GM18508 (cell line): ENCODE results near the gene ACSL4.
"Not testable (repeated sequence)": the region's sequence is repeated elsewhere in the genome, so short reads cannot be mapped to it uniquely, and the experiment has no call there.

Experiments
- ATAC-seq: cut with Tn5 transposase; IDR thresholded peaks from one replicate; pipeline ENCODE4 v1.9.1; 2021; ENCODE audit warnings: moderate number of reproducible peaks; ENCODE audit not compliant: insufficient read depth, unreplicated experiment

ACSL4 gene

DNA sequence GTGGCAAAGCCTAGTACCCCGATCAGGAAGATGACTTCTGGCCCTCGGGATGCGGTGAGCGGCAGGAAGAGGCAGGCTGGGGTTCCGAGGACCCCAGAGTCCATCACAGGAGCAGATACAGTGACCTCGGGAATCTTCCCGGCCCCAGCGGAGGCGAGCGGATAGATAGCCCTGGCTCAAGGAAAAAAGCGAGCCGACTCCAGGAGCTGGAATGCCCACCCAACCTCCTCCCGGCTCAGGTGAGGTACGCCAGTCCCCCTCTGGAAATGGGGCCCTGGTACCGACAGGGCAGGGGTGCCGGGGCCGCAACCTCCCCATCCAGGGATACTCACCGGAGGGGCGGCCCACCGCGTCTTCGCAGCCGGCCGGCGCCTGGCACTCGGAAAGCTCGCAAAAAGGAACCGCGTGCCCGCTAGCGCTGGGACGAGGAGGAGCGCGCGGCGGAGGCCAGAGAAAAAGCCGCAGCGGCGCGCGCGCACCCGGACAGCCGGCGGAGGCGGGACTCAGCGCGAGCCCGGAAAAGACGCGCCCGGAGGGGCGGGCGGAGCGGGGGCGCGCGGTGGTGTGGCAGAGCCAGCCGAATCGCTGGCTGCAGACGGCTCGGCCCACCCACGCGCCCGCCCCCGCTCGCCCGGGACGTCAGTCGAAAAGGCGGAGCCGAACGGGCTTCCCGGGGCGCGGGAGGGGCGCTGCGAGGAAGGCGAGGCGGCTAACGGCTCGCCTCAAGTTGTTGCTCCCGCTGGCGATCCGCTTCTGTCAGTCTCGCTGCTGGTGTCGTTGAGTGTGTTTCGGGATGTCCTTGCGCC, at the start of gene ACSL4:
ACSL4 (minus strand) TSS at position 451 of the 806 bp plus-strand sequence. CDS start 49,894 bp downstream, outside the sequence.
- peak; percentile 40 for ATAC-seq

DNA sequence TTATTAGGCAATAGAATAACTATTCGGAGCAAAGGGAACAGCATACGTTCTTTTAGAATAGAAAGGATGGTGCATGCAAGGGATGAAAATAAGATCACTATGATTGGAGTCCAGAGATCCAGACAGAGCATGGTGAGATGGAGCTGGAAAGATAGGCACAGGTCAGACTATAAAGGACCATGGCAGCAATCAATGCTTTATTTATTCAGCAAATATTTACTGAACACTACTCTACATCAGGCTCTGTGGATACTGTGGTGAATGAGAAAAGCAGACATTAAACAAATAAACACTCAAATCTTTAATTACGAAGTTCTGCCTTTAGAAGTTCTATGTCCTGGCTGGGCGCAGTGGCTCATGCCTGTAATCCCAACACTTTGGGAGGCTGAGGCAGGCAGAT, 44.7 kb upstream of the ACSL4 start:
- no peak for ATAC-seq

DNA sequence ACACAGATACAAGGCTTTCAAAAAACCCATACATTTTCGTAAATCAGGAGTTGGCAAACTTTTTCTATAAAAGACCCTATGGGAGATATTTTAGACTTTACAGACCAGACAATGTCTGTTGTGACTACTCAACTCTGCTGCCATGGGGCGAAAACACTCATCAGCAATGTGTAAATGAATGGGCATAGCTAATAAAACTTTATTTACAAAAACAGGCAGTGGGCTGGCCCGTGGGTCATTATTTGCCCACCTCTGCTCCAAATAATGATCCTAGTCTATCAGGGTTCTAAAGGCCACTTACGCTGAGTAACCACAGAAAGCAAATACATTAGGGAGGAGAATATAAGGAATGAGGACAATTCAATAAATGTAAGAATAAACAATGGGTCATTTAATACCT, 43.9 kb upstream of the ACSL4 start:
- ATAC-seq: no peak

DNA sequence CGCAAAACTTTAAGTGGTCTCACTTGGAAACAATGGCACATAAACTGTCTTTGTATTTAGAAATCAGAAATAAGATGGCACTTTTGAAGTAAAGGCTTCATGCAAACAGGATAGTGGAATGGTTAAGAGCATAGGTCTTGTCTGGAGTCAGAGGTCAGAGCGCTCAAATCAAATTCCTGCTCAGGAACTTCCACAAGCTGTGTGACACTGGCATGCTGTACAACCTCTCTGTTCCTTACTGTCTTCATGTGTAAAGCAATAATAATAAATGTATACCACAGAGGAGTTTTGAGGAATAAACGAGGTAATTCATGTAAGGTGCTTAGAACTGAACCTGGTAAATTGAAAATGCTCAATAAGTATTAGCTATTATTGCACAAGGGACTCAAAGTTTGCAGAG, 43.4 kb upstream of the ACSL4 start:
- ATAC-seq: no peak

DNA sequence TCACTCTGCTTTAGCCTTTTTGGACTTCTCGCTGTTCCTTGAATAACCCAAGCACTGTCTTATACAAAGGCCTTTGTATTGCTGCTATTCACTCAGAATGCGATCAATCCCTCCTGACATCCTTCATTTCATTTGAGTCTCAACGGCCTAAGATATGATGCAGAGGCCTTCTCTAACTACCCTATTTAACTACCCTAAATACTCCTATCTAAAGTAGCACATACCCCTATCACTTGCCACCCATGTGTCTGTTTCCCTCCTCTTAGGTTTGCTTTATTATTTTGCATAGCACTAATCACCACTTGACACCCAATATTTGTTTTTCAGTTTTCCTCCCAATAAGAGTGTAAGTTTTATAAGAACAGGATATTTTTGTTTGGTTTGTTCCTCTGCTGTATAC, 42.3 kb upstream of the ACSL4 start:
- no peak for ATAC-seq

DNA sequence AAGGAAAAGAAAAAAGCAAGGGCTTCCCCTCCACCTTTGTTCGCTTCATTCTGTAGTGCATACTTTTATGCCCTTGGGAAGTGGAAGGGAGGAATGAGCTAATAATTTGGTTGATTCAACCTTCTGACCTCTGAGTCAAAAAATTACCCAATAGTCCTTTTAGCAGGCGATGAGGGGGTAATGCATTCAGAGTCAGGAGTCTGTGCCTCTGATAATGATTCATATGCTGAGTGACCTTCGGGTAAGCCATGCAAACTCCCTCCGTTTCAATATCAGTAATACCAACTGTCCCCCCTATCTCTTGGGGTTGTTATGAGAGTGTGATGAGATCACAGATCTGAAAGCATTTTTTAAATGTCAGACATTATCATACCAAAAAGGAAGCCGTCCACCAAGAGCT, 41.6 kb upstream of the ACSL4 start:
- peak; percentile 100 for ATAC-seq

DNA sequence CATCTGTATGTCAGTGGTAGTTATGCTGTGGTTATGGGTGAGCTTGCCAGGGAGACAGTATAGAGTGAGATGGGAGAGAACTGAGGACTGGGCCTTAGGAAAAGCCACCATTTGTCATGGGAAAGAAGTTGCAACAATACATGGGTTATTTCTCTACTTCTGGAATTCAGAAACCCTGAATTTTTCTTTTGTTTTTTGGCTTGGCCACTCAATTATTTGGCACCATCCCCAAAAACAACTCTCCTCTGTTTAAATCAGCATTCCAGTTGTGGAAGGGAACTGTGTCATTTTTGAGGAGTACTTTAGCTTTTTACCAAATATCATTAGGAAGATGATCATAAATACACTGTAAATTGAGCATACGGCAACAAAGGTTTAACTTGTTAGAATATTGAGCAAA, 41.1 kb upstream of the ACSL4 start:
- ATAC-seq: no peak

DNA sequence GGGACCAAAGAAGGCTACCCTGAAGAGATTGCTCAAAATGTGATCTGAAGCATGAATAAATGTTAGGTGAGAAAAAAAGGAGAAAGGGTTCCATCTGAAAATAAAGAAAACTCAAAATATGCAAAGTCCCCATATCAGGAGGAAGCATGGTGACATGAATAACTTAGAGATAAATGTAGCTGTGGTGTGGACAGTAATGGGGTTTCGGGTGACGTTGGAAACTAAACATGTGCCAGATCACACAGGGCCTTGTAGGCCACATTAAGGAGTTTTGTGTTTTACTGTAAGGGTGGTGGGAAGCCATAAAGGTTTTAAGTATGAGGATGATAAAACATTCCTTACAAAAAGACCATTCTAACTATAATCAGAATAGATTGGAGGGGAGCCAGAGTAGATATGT, 40.3 kb upstream of the ACSL4 start:
- ATAC-seq: no peak

DNA sequence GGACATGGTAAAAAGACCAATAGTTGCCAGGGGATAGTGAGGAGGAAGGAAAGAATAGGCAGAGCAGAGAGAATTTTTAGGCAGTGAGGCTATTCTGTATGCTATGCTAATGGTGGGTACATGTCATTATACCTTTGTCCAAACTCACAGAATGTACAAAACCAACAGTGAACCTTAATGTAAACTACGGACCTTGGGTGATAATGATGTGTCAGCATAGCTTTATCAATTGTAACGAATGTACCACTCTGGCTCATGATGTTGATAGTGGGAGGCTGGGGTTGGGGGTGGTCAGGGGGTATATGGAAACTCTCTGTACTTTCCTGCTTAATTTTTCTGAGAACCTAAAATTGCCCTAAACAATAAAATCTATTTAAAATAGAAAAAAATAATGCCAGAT, 37.7 kb upstream of the ACSL4 start:
- no peak for ATAC-seq

DNA sequence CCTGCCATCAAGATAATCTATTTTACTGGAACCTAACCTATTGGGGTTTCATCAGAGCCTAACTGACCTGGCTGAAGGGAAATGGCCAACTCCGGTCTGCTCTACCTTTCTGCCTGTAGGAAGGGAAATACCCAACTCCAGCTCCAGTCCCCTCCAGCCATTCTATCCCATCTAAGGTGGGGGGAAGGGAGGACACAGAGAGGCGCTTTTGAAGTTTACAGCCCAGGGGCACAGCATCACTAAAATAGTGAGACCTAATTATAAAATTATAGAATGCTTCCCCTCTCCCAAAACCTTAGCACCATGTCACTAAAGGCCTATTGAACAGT, 27.8 kb upstream of the ACSL4 start:
- ATAC-seq: no peak

DNA sequence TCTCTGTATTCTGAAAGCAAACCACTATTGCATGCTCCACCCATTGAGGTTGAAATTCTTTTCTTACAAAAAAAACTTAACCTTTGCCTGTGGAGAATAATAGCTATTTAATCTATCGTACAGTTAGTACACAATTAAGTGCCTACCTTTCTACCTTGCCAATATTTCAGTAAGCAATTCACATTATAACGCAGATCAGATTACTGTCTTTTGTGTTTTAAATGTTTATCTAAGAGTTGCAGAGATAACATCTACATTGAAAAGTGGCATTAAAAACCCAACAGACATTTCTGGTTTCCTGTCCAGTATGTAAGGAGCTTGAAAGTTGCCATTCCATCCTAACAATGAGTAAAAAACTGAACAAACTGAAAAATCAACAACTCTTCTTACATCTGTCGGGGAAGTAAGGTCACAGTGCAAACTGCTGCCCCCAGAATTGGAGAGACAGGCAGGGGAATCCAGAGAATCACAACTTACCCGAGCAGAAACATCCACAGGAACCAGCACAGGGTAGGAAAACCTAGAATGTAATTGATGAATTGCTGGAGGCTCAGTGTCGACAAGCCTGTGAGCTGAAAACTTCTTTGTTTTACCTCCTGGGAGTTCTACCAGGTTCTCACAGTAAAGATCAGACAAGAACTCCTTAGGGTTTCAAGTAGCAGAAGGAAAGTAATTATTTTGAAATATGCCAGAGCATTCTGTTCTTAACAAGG, 27.3 kb upstream of the ACSL4 start:
- ATAC-seq: no peak

DNA sequence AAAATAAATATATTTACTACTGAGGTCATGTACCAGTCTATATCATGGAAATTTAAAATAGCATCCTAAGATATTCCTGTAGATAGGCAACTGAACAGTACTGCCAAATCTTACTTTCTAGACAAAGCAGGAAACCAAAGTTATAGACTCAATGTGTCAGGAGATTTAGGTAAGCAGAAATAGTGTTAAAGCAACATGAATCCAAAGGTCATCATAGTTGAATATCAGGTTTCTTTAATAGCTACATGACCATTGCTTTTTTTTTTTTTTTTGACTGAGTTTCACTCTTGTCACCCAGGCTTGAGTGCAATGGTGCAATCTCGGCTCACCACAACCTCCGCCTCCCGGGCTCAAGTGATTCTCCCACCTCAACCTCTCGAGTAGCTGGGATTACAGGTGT, 20.2 kb upstream of the ACSL4 start:
- no peak for ATAC-seq

DNA sequence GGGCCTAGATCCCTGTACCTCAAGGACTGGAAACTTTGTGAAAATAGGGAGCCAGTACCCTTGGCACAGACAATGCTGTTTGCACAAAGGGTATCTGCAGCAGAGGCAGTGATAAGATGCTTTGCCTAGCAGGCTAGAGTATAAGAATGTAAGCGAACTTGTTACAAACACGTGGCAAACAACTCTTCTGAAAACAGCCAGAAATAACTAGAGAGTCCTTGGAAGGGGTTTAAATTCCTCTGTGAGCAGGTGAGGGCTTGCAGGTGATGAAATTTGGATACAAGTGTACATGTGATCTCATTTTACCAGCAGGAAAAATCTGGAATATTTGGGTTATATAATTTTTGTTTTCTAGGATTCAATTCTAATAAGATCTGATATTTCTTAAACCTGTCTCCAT, 18.6 kb upstream of the ACSL4 start:
- ATAC-seq: no peak

DNA sequence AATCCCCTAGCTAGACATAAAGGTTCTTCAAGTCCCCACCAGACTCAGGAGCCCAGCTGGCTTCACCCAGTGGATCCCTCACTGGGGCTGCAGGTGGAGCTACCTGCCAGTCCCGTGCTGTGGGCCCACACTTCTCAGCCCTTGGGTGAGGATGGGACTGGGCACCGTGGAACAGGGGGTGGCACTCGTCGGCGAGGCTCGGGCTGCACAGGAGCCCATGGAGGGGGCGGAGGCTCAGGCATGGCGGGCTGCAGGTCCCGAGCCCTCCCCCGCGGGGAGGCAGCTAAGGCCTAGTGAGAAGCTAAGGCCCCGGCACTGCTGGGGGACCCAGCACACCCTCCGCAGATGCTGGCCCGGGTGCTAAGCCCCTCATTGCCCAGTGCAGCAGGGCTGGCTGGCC, 16.1 kb upstream of the ACSL4 start:
- ATAC-seq: no peak

DNA sequence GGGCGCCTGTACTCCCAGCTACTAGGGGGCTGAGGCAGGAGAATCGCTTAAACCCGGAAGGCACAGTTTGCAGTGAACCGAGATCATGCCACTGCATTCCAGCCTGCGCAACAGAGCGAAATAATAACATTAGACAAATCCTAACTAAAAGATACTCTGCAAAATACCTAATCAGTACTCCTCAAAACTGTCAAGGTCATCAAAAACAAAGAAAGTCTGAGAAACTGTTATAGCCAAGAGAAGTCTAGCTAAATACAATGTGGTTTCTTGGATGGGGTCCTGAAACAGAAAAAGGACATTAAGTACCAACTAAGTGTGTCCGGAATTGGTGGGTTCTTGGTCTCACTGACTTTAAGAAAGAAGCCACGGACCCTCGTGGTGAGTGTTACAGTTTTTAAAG, 14.6 kb upstream of the ACSL4 start:
- ATAC-seq: no peak

DNA sequence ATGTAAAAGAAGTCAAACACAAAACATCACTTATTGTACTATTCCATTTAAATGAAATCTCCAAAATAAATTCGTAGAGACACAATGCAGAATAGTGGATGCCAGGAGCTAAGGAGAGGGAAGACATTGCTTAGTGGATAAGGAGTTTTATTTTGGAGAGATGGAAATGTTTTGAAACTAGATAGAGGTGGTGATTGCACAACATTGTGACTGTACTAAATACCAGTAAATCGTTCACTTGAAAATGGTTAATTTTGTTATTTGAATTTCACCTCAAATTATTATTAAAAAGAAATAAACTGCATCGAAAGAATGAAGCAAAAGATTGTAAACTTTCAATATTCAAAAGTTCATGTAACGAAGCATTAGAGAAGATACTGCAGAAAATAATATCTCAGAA, 9.7 kb upstream of the ACSL4 start:
- ATAC-seq: no peak

DNA sequence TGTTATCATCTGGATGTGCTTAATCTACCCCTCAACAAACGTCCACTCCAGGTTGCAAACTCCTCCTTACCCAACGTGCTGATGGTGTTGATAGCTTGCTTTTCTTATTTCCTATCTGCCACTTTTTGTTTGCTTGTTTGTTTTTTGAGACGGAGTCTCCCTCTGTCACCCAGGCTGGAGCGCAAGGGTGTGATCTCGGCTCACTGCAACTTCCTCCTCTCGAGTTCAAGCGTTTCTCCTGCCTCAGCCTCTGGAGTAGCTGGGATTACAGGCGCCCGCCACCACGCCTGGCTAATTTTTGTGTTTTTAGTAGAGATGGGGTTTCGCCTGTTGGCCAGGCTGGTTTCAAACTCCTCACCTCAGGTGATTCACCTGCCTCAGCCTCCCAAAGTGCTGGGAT, 7.8 kb upstream of the ACSL4 start:
- ATAC-seq: not testable (repeated sequence)

DNA sequence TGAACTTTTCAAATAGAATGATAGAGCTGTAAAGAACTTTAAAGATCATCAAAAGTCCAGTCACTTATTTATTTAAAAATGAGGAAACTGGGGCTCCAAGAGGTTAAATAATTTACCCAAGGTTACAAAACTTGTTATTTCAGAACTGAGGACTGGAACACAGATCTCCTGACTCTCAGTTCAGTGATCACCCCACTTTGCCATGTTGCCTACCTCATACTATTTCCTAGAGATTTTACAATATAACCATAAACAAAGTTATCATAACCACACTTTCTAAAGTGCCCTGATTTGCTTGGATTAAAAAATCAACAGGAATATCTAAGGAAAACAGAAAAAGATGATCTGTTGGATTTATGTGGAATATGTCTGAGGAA, 7.4 kb upstream of the ACSL4 start:
- ATAC-seq: no peak

DNA sequence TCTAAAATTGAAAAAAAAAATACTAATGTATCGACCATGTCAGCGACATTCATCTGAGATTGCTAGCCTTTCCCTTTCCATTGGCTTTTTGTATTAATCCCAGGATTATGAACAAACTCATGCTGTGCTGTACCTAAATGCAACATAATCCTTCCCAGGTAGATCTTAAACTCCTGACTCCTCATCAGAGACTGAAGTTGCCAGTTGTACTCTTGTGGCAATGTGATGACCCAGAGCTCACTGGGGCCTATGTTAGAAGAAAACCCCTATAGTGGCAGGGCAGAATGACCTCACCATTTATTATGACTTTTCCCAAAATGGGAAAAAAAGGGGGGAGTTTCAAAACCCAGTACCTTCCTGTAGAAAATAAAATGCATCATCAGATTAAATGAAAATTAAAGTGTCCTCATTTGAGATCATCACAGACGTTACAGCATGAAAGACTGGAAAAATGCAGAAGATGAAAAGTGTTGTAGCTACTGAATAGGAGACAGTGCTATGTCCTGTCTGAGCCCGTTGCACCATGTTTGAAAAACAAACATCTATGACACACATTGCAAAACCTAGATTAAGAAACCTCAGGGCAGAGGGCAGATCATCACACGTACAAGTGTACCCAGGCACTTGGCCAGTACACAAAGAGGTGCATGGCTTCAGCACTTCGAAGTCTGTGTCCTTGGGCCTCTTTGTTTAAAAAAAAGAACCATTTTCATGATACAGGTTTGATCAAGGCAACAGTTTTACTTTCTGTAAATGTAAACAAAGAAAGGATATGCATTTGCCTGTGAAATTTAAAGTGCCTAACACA, 6.8 kb upstream of the ACSL4 start:
- ATAC-seq: no peak

DNA sequence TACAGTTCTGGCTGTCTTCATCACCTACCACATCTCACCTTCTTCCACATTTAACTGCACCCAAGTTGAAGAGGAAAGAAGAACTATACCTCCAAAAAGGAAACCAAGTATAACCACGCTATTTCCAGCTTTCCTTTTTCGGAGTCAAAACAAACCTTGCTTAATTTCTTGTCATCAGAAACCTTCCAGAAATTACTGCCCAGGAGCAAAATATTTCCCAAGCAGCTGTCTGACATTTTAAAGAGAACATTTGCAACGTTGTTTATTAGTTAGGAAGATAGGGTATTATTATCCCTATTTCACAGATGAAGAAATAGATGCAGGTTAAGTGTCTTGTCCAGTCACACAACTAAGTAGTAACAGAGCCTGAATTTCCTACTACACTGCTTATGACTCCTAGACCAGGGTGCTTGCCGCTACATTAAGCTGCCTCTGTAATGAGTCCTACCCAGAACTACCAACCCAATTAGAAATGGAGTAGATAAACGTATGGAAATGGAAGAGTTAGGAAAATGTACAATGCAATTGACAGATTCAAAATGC, 2.2 kb upstream of the ACSL4 start:
- no peak for ATAC-seq

DNA sequence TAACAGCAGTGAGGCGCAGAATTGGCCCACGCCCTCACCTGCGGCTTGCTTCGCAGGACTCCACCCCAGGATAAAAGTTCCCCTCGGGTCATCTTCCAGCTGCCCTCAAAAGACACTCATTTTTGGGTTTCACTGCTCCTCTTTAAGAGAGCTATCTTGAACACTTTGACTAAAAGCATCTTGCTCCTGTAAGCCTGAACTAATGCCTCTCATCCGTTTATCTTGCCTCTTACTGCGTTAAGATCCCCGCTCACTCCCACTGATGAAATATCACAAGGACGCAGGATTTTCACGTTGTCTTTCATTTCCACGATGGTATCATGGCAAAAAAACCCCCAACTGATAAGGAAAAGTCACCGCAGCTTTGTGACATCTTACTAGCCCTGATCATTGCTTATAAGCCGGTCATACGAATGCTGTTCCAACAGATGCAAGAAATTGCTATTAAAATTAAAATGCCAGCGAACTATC, 591 bp upstream of the ACSL4 start:
- ATAC-seq: peak; percentile 20
